Smooth muscle cell (in vitro differentiated cells): ENCODE measurements around the gene ZBTB7C. TPM values are rescaled to one million over a fixed set of nuclear protein-coding genes. Genes with fewer than 3 reads are reported as not detected.

Experiments used
- DNase-seq: peaks from one replicate; lab custom pipeline; 2025; ENCODE audit not compliant: unreplicated experiment; lab: John Stamatoyannopoulos, UW
- H2AFZ ChIP-seq: fragments of 200-600 bp; sonication (generic); 2 replicates; pipeline ENCODE4 v1.6.0; 2016; ENCODE audit warnings: antibody characterized with exemption, low read depth, mild to moderate bottlenecking
- H3F3A ChIP-seq: fragments of 200-600 bp; sonication (generic); 2 replicates; pipeline ENCODE4 v1.6.0; 2017; ENCODE audit warnings: antibody characterized with exemption, low read depth
- H3K27ac ChIP-seq: fragments of 200-600 bp; sonication (generic); 2 replicates; pipeline ENCODE4 v1.5.1; 2016; ENCODE audit warnings: low read depth, mild to moderate bottlenecking
- H3K27me3 ChIP-seq: fragments of 200-600 bp; sonication (generic); 2 replicates; pipeline ENCODE4 v1.6.1; 2016; ENCODE audit warnings: low read depth, mild to moderate bottlenecking
- H3K36me3 ChIP-seq: fragments of 200-600 bp; sonication (generic); 2 replicates; pipeline ENCODE4 v1.5.1; 2016; ENCODE audit warnings: low read depth
- H3K4me1 ChIP-seq: fragments of 200-600 bp; sonication (generic); 2 replicates; pipeline ENCODE4 v1.5.1; 2016; ENCODE audit warnings: low read depth
- H3K4me2 ChIP-seq: fragments of 200-600 bp; sonication (generic); 2 replicates; pipeline ENCODE4 v1.6.0; 2016; ENCODE audit warnings: mild to moderate bottlenecking
- H3K4me3 ChIP-seq: fragments of 200-600 bp; sonication (generic); 2 replicates; pipeline ENCODE4 v1.5.1; 2016; ENCODE audit warnings: mild to moderate bottlenecking
- H3K79me2 ChIP-seq: fragments of 200-600 bp; sonication (generic); 2 replicates; pipeline ENCODE4 v1.6.0; 2016; ENCODE audit warnings: low read depth, mild to moderate bottlenecking
- H3K9ac ChIP-seq: fragments of 200-600 bp; sonication (generic); 2 replicates; pipeline ENCODE4 v1.6.0; 2016; ENCODE audit warnings: low read depth
- H3K9me3 ChIP-seq: fragments of 200-600 bp; sonication (generic); replicated peaks from 2 replicates; pipeline ENCODE4 v1.5.1; 2016; ENCODE audit warnings: low read depth
- H4K20me1 ChIP-seq: fragments of 200-600 bp; sonication (generic); 2 replicates; pipeline ENCODE4 v1.6.0; 2016; ENCODE audit warnings: low read depth
- WGBS: methylation state at CpG from one replicate; pipeline ENCODE4 v1.1.7; 2016; ENCODE audit warnings: low lambda C conversion rate; 5-methylcytosine and 5-hydroxymethylcytosine counted together
- polyA plus RNA-seq: library from polyadenylated mRNA; unstranded; fragments of >200 nt; fragmentation: Nextera tagmentation; extraction: Ambion mirVana; gene quantifications from 2 replicates; pipeline ENCODE4 v1.2.1, GENCODE V29; 2016
- total RNA-seq: library from RNA; depleted of rRNA; stranded (reverse); fragments of >200 nt; gene quantifications from 2 replicates; pipeline ENCODE4 v1.2.3, GENCODE V29; 2014
- TF ChIP-seq, protein P1 (sequence below): fragments of 200-600 bp; sonication (generic); IDR thresholded peaks from 2 replicates; pipeline ENCODE4 v1.5.1; 2017; ENCODE audit warnings: borderline replicate concordance, mild to moderate bottlenecking, antibody characterized with exemption; ENCODE audit not compliant: insufficient read depth, poor library complexity, severe bottlenecking

The ZBTB7C gene
- total and polyA plus RNA-seq, 2 experiments from 2014 or later: 0.48 to 0.63 TPM

DNA sequence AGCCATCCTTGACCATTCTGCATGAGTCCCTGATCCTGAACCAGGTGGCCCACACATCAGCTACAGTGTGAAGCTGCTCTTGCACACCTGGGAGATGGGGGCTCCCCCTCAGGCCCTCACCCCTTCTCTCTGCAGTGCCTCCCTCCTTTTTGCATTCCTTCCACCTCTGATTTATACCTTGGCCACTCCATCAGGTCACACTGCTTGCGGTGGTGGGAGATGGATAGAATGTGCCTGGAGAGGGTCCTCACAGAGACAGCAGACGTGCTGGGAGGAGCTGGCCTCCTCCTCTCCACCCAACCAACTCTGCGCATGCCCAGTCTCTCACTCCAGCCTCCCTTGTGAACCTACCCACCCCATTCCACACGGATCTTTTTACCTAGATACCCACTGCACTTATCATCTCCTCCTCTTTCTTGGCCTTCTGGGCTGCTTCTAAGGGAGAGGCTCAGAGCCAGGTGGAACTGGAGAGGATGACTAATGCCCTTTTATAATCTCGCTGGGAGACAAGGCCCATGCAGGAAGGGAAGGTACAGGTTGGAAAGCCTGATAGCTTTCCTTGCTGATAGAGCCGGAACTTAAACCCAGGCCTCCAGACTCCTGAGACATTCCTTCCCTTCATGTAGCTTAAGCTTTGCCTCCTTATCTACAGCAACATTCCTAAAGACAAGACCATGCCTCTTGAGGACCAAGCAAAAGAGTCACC, 205.1 kb downstream of the ZBTB7C start:
- Histone ChIP-seq H2AFZ (no peak overlapping the region), H3K27ac (no peak overlapping the region)
- WGBS: 83% methylated on average over 6 of the region's 6 CpGs

DNA sequence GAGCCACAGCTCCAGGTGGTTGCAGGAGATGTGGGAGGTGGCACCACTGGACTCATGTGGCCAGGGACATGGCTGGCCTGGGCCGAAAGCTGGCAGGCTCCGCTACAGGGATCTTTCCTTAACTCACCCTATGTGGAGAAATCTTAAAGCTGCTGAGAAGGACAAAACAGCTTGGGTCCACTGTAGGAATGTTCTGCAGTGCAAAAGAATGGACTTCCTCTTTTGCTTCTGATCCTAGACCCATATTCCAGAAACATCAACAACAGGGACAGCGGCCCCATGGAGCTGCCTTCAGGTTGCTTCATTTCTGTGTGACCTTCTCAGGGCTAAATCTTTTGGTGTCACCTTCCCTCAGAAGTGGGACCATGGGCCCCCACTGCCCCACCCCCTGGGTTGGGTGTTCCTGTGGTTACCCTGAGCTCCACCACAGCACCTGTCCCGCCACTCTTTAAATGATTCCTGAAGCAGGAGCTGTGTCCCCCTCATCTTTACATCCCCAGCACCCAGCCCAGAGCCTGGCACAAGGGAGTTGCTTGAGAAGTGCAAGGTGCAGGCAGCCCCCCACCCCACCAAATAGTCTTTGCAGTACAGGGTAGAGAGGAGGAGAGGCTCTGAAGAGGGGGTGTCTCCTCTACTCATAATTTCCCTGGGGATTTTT, 205.8 kb downstream of the ZBTB7C start:
- TF ChIP-seq, protein P1, sequence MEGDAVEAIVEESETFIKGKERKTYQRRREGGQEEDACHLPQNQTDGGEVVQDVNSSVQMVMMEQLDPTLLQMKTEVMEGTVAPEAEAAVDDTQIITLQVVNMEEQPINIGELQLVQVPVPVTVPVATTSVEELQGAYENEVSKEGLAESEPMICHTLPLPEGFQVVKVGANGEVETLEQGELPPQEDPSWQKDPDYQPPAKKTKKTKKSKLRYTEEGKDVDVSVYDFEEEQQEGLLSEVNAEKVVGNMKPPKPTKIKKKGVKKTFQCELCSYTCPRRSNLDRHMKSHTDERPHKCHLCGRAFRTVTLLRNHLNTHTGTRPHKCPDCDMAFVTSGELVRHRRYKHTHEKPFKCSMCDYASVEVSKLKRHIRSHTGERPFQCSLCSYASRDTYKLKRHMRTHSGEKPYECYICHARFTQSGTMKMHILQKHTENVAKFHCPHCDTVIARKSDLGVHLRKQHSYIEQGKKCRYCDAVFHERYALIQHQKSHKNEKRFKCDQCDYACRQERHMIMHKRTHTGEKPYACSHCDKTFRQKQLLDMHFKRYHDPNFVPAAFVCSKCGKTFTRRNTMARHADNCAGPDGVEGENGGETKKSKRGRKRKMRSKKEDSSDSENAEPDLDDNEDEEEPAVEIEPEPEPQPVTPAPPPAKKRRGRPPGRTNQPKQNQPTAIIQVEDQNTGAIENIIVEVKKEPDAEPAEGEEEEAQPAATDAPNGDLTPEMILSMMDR: no peak
- no peak overlapping the region for H3K9ac ChIP-seq
- no peaks in the 10 kb centered on the region for H3K36me3 ChIP-seq
- H2AFZ ChIP-seq: no peak overlapping the region
- H3K4me1 ChIP-seq: no peaks in the 10 kb centered on the region
- no peaks in the 10 kb centered on the region for H3F3A ChIP-seq
- 96% methylated on average over 4 of the region's 4 CpGs for WGBS
- H3K27me3 ChIP-seq: peaks cover 4% of the 10 kb centered on the region
- H4K20me1 ChIP-seq: no peaks in the 10 kb centered on the region
- H3K79me2 ChIP-seq: no peaks in the 10 kb centered on the region
- no peak overlapping the region for H3K4me3 ChIP-seq
- no peak for DNase-seq
- H3K4me2 ChIP-seq: no peak overlapping the region
- H3K27ac ChIP-seq: no peak overlapping the region
- no peaks in the 10 kb centered on the region for H3K9me3 ChIP-seq

More for the DNA sequence above, 205.1 kb downstream of the ZBTB7C start:
- TF ChIP-seq, protein P1: no peak
- Histone ChIP-seq H3K36me3 (no peaks in the 10 kb centered on the region), H3K4me2 (no peak overlapping the region), H3K4me3 (no peak overlapping the region), H3K4me1 (no peaks in the 10 kb centered on the region), H3F3A (no peaks in the 10 kb centered on the region), H3K9me3 (no peaks in the 10 kb centered on the region), H3K79me2 (no peaks in the 10 kb centered on the region), H3K27me3 (peaks cover 4% of the 10 kb centered on the region), H3K9ac (no peak overlapping the region), H4K20me1 (no peaks in the 10 kb centered on the region)
- no peak for DNase-seq

DNA sequence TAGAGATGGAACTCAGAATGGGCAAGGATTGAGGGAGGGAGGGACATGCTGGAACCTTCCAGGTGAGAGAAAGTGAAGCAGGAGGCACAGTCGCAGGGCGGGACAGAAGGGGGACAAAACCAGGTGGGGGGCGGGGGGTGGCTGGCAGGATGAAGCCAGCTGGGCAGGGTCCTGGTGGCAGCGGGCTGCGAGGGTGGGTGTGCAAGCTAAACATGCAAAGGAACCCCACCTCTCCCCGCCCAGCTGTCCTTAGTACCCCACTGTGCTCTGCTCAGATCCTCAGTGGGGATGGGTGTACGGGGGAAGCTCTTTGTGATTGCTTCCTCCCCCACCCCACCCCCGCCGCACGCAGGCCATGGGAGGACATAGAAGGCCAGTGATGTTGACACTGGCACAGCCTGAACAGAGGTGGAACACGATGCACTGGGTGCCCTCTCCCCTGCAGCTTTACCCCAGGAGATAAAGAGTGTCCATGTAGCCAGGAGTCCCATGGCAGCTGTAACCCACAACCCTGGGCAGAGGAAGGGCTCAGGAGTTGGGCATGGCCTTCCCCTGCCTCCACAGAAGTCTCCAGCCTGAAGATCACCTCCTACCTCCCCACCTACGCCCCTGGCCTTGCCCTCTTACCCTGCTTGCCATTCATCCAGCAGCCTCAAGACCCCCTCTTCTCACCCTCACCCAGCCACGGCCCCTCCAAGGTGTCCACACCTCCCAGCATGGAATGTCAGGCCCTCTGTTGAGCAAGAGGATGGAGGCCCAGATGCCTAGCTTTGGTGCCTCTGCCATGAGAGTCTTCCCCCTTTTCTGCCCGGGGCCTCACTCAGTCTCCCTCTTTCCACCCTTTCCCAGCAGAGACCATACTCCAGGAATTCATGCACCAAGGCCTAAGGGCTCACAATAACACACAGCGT, 206.6 kb downstream of the ZBTB7C start:
- H3K9me3 ChIP-seq: no peaks in the 10 kb centered on the region
- no peak overlapping the region for H3K4me2 ChIP-seq
- no peak overlapping the region for H2AFZ ChIP-seq
- no peak overlapping the region for H3K27ac ChIP-seq
- H3K9ac ChIP-seq: no peak overlapping the region
- TF ChIP-seq, protein P1: no peak
- H3K36me3 ChIP-seq: no peaks in the 10 kb centered on the region
- no peak for DNase-seq
- no peak overlapping the region for H3K4me3 ChIP-seq
- H3K79me2 ChIP-seq: no peaks in the 10 kb centered on the region
- H3F3A ChIP-seq: no peaks in the 10 kb centered on the region
- 86% methylated on average over 13 of the region's 15 CpGs for WGBS
- no peaks in the 10 kb centered on the region for H4K20me1 ChIP-seq
- no peaks in the 10 kb centered on the region for H3K4me1 ChIP-seq
- H3K27me3 ChIP-seq: peaks cover 4% of the 10 kb centered on the region
